OCI-LY3 (cell line): Measurements from ENCODE around the gene CATSPER2.
"Not testable (repeated sequence)": the region's sequence is repeated elsewhere in the genome, so short reads cannot be mapped to it uniquely, and the experiment has no call there.

ENCODE experiments used
- H2AFZ ChIP-seq: fragments of 200-600, 300-600 bp; shearing (Covaris generic); 2 replicates; pipeline ENCODE4 v1.6.0; 2014; ENCODE audit warnings: antibody characterized with exemption, low read depth, low read length
- H3K27ac ChIP-seq: fragments of 200-600, 300-600 bp; sonication (generic); 2 replicates; pipeline ENCODE4 v1.5.1; 2014; ENCODE audit warnings: mild to moderate bottlenecking, low read length, moderate library complexity, mixed read lengths
- H3K27me3 ChIP-seq: fragments of 200-600, 300-600 bp; sonication (generic); 2 replicates; pipeline ENCODE4 v1.6.1; 2014; ENCODE audit warnings: low read depth, low read length, mixed read lengths
- H3K36me3 ChIP-seq: fragments of 200-600, 300-600 bp; sonication (generic); replicated peaks from 2 replicates; pipeline ENCODE3; 2014; ENCODE audit warnings: low read depth, low read length, mixed read lengths
- H3K4me1 ChIP-seq: fragments of 300-600, 200-600 bp; sonication (generic); 2 replicates; pipeline ENCODE4 v1.6.1; 2014; ENCODE audit warnings: low read length, mixed read lengths
- H3K4me2 ChIP-seq: fragments of 200-600, 300-600 bp; sonication (generic); 2 replicates; pipeline ENCODE4 v1.6.1; 2014; ENCODE audit warnings: low read length, mixed read lengths
- H3K4me3 ChIP-seq: fragments of 300-600, 200-600 bp; sonication (generic); 2 replicates; pipeline ENCODE4 v1.5.1; 2014; ENCODE audit warnings: antibody characterized with exemption, mild to moderate bottlenecking, low read length, moderate library complexity
- H3K79me2 ChIP-seq: fragments of 300-600, 200-600 bp; shearing (Covaris generic); 2 replicates; pipeline ENCODE4 v1.6.1; 2014; ENCODE audit warnings: mild to moderate bottlenecking, low read length, mixed read lengths
- H3K9ac ChIP-seq: fragments of 300-600, 200-600 bp; shearing (Covaris generic); 2 replicates; pipeline ENCODE4 v1.6.0; 2014; ENCODE audit warnings: mild to moderate bottlenecking, low read length, moderate library complexity
- H3K9me3 ChIP-seq: fragments of 200-600, 300-600 bp; shearing (Covaris generic); 2 replicates; pipeline ENCODE4 v1.6.1; 2014; ENCODE audit warnings: low read length, mixed read lengths; ENCODE audit not compliant: insufficient read depth
- H4K20me1 ChIP-seq: fragments of 200-600, 300-600 bp; sonication (generic); 2 replicates; pipeline ENCODE4 v1.6.1; 2016; ENCODE audit warnings: low read length, mixed read lengths; ENCODE audit not compliant: insufficient read depth

The CATSPER2 gene

GRCh38 chr15:43602233-43602632, 46.4 kb downstream of the CATSPER2 start:
- not testable (repeated sequence) for H3K4me3 ChIP-seq, H3K79me2 ChIP-seq, H3K9ac ChIP-seq, H3K9me3 ChIP-seq, H3K4me2 ChIP-seq, H2AFZ ChIP-seq, H4K20me1 ChIP-seq, H3K36me3 ChIP-seq, H3K27me3 ChIP-seq, H3K27ac ChIP-seq, H3K4me1 ChIP-seq

- H3K36me3 ChIP-seq, H3K9me3 ChIP-seq: not testable (repeated sequence)
These were observed 48.4 kb downstream of the CATSPER2 start for GRCh38 chr15:43600200-43600599.

GRCh38 chr15:43599131-43599530, 49.5 kb downstream of the CATSPER2 start:
- H4K20me1 ChIP-seq, H3K4me2 ChIP-seq, H3K27ac ChIP-seq, H3K4me3 ChIP-seq, H3K79me2 ChIP-seq, H3K9ac ChIP-seq, H3K4me1 ChIP-seq, H3K27me3 ChIP-seq, H2AFZ ChIP-seq, H3K9me3 ChIP-seq, H3K36me3 ChIP-seq: not testable (repeated sequence)

More at GRCh38 chr15:43600200-43600599, 48.4 kb downstream of the CATSPER2 start:
- H3K27ac ChIP-seq, H3K9ac ChIP-seq, H2AFZ ChIP-seq, H3K27me3 ChIP-seq, H3K4me3 ChIP-seq, H3K4me1 ChIP-seq, H4K20me1 ChIP-seq, H3K4me2 ChIP-seq, H3K79me2 ChIP-seq: not testable (repeated sequence)

GRCh38 chr15:43593328-43594190, 55.1 kb downstream of the CATSPER2 start, which contains the start of gene CKMT1B:
Gene CKMT1B (plus strand): TSS chr15:43594027. CDS start chr15:43594219, 192 bp downstream.
- not testable (repeated sequence) for H3K9me3 ChIP-seq, H3K27me3 ChIP-seq, H3K27ac ChIP-seq, H3K4me3 ChIP-seq, H4K20me1 ChIP-seq, H3K9ac ChIP-seq, H3K79me2 ChIP-seq, H3K4me1 ChIP-seq, H2AFZ ChIP-seq, H3K36me3 ChIP-seq, H3K4me2 ChIP-seq

- H3K9me3 ChIP-seq, H3K36me3 ChIP-seq: not testable (repeated sequence)
These were observed 55.8 kb downstream of the CATSPER2 start for GRCh38 chr15:43592841-43593240.

GRCh38 chr15:43589778-43590466, 58.7 kb downstream of the CATSPER2 start, which contains the start of gene PPIP5K1:
Gene PPIP5K1 (minus strand): TSS chr15:43590208. CDS start chr15:43584504, 5,704 bp downstream.
- H4K20me1 ChIP-seq, H3K9me3 ChIP-seq, H3K27ac ChIP-seq, H3K36me3 ChIP-seq, H3K27me3 ChIP-seq, H3K4me2 ChIP-seq, H3K9ac ChIP-seq, H3K4me3 ChIP-seq, H3K79me2 ChIP-seq, H3K4me1 ChIP-seq, H2AFZ ChIP-seq: not testable (repeated sequence)

More at GRCh38 chr15:43592841-43593240, 55.8 kb downstream of the CATSPER2 start:
- H3K27ac ChIP-seq, H3K9ac ChIP-seq, H3K27me3 ChIP-seq, H3K79me2 ChIP-seq, H3K4me2 ChIP-seq, H2AFZ ChIP-seq, H3K4me1 ChIP-seq, H3K4me3 ChIP-seq, H4K20me1 ChIP-seq: not testable (repeated sequence)
